Amniotic epithelial cell (primary cell): ENCODE data around the gene NPLOC4.

Experiments
- DNase-seq: peaks from one replicate; pipeline ENCODE4 v3.0.0-alpha.2; 2010; ENCODE audit warnings: low read depth

Gene NPLOC4

DNA sequence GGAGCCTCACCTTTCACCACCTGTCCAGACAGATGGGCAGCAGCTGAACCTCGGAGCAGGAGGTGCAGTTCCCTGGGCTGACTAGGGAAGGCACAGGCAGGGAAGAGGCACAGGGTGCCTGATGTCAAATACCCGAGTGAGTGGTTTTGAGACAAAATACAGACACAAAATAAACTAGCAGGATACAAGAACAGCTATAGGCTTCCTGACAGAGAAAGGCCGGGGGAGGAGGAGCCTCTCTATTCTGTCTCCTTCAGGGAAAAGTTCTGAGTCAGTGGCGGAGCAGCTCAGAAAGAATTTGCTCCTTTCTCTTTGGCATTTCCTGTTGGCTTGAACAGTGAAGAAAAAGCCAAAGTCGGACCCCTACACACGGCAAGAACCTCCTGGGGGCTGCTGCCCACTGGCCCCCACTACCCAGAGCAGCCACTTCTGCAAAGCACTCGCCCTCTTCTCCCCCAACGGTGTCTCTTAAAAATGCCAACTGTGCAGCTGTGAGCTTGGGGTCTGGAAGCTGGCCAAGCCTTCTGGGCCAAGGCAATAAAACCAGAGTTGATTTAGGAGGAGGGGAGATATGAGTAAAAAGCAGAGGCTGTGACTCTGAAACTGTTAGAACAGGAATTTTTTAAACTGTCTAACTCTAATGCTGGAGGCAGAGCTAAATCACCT is 70.3 kb downstream of the NPLOC4 start:
- DNase-seq, result peak; percentile 97

DNA sequence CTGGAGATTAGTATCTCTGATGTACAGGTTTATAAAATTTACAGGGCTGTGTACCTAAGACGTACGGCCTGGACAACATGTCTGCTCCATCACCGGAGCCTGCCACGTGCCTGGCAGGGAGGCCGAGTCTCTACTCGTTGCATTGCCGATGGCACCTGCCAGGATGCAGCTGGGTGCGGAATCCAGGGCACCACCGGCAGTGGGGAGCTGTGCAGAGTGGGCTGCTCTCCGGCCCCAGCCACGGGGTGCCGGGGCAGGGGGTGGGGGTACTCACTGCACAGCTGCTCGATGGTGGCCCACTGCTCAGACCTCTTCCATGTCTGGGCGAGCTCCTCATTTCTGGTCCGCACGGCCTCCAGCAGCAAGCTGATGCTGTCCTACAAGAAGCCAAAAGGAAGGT is 71.7 kb downstream of the NPLOC4 start:
- no peak for DNase-seq

DNA sequence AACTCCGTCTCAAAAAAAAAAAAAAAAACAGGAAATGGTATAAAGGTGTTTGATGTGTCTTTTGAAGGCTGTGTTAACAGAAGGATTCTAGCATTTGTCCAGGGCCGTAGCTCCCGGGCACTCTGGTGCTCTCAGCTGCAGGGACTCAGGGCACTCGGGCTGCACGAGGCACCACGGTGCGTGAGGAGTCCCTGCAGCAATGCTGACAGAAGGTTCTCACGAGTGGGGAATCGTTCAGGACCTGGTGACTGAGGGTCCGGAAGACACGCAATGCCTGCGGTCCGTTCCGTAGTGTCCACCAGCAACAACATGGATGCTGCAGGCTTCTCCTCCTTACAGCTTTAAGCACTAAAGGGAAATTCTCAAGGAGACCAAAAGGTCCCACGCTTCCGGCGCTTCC is 72.1 kb downstream of the NPLOC4 start:
- DNase-seq, result no peak

DNA sequence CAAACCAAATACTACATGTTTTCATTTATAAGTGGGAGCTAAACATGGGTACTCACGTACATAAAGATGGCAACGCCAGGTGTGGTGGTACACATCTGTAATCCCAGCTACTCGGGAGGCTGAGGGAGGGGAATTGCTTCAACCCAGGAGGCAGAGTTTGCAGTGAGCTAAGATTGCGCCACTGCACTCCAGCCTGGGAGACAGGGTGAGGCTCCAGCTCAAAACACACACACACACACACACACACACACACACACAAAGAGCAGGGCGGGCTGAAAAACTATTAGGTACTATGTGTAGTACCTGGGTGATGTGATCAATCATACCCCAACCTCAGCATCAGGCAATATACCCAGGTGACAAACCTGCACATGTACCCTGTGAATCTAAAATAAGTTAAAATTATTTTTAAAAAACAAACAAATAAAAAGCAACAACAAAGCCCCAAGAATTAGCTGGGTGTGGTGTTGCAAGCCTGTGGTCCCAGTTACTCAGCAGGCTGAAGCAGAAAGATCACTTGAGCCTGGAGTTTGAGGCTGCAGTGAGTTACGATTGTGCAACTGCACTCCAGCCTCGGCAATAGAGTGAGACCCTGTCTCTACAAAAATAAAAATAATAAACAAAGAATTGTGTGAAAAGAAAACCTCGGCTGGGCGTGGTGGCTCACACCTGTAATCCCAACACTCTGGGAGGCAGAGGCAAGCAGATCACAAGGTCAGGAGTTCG is 72.9 kb downstream of the NPLOC4 start:
- peak; percentile 98 for DNase-seq

DNA sequence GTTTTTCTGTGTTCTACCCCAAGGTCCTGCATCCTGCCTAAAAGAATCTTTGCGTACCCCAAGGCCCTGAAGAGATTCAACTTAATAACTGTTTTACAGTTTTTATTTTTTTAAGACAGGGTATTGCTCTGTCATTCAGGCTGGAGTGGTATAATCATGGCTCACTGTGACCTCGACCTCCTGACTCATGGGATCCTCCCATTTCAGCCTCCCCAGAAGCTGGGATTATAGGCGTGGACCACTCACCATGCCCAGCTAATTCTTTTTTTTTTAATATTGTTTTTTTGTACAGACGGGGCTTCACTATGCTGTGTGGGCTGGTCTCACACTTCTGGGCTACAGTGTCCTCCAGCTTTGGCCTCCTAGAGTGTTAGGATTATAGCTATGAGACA is 75.4 kb downstream of the NPLOC4 start:
- DNase-seq, result peak; percentile 55

DNA sequence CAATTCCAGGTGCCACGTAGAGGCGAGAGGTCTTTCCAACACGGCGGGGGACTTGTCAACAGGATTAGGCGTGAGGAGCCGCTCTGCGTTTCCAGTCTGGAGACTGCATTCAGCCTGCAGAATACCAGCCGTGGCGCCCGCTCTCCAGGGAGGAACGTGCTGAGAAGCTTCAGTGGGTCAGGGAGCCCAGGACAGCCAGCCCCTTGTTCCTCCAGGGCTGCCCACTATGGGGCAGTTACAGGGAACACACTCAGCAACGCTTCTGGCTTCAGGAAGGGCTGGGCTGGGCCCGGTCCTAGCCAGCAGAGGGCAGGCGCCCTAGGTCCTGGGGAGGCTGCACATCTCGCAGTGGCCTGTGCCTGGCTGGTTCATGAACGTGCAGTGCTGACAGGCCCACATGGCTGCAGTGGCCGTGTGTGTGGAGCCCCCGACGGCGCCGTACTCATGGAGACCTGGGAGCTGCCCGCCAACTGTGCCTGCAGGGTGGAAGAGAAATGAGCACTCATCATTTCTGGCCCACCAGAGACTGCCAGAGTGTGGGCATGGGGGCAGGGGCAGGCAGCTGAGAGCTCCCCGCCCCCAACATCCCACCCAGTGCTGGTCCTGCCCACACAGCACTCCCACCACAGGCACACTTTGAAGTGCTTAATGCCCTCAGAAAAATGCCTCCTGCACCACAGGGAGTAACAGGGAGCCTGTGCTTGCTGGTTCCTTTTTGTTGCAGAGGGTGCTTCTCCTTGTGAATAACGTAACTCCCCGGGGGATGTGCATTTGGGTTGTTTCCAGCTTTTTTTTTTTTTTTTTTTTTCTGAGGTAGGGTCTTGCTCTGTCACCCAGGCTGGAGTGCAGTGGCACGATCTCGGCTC is 77.7 kb downstream of the NPLOC4 start:
- no peak for DNase-seq

DNA sequence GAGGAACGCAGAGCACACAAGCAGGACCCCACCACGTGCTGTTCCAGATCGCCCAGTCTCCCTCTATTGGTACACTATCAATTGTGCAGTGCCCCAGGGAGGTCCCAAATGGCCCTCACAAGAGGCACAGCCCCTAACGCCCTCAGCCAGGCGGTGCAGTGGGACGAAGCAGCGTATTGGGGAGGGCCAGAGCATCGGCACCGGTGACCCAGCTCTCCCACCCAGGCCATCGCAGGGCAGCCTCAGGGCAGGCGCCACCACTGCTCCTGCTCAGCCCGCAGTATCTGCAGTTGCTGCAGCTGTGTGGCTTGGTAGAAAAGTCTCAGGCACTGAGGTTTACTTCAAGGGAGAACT is 78.8 kb downstream of the NPLOC4 start:
- no peak for DNase-seq

DNA sequence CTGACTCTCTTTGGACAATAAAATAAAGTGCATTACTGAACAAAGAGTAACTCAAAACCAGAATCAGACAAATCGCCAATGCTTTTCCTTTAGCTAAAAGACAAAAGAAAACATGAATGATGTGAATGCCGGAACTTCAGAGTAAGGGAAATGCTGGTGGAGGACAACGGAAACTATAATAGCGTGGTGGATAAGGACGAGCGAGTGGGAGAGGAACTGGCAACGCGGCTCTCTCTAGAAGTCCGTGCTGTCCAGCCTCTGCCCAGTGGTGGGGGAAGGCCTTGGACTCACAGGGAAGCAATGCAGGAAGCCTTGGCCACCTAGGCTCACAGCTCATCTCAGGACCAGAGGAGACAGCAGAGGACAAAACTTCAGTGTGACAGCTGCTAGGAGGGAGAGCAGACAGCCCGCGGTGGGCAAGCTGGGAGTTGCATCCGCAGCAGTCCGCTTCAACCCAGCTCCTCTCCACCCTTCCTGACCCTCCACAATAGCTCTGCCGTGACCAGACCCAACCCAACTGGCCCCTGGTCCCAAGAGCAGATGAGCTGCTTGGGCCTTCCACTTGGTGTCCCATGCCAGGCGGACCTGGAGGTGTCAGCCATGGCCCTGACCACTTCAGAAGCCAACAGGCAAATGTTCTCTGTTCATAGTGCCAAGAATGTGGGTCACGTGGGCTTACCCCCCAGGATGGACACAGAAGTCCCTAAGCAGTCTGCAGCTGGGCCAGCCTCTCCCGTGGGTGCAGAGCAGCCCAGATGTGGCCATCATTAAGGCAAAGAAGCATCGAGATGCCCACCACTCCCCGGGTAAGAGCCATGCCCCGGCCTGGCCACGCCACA is 79.4 kb downstream of the NPLOC4 start:
- DNase-seq, result no peak

DNA sequence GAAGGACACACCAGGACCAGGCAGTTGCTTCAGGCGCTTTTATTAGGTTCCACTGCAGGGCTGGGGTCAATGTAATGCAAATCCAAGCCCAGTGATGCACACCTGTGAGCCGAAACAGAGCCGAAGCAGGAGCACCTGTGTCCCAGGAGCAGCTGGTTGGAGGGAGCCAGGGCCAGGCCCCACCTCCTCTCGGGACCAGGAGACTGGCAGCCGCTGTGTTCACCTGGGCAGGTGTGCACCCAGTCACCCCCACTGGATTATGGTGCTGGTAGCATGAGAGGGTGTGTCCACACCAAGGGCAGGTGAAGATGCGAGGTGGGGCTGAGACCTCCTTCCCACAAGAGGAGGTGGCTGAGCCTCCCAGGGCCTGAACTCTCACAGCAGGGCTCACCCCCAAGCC is 80.0 kb downstream of the NPLOC4 start:
- no peak for DNase-seq

DNA sequence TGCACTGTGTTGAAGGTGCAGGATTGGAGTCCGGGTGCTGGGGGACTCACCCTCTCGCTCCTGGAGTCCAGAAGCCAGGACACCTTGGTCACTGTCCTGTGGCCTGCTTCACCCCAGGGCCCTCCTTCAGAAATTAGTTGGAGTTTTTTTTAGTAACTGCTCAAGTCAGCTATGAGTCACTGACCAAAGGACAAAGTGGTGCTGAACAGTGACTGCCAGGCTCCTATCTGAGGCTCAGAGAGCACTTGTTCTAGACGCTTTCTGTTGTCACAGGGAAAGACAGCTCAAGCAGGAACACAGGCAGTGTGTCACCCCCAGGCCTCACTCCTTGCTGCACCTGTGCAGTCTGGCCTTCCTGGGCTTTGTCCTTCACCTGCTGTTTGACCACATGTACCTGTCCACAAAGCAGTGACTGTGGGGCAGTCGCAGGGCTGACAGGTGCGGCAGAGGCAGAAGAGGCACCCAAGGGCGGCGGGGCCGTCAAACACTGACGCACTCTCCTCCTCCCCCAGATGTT is 80.7 kb downstream of the NPLOC4 start:
- no peak for DNase-seq

DNA sequence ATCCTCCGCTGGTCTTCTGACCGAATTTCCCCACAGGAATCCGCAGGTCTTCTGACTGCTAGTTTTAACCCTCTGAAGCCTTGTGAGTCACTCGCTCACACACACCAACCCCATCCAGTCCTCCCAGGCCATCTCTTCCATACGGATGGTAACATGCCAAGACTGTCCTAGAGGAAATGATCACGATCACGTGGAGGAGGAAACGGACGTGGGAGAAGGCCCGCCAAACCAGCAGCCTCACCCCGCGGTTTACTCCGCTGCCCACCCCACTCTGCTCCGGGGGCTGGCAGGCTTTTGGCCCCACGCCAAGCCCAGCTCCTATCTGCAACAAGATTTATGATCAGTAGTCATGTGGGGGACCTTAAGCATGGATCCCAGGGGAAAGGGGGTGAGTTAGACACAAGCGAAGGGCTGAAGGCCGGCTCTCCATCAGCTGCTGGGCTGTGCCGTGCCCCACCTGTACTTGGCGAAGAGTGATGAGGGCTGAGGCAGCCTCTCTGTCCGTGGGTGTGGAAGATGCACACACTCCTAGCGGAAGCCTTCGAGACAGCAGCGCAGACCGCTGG is 83.2 kb downstream of the NPLOC4 start:
- peak; percentile 99 for DNase-seq

DNA sequence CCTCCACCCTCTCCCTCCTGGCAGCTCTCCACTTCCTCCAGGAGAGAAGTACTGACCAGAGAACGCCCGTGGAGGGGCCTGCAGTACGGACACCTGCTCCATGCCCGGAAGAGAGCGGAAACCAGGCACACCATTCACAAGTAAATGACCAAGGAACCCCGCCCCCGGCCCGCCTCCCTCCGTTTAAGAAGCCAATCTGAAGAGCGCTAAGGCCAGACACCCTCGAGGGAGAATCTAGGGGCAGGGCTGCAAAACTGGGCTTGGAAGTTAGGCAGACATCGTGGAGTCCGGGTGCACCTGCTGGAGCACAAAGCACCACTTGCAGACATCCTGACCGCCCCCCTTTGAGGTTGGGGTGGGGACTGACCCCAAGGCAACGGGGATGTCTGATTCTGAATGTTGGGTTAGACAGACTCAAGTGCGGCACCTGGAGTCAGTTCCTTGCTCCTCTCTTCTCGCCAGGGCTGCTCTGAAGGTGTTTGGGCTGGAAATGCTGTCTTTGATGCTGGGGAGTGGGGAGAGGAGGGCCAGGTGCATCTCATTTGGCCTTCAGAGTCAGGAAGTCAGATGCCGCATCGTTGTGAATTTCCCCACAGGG is 83.8 kb downstream of the NPLOC4 start:
- DNase-seq, result peak; percentile 67

DNA sequence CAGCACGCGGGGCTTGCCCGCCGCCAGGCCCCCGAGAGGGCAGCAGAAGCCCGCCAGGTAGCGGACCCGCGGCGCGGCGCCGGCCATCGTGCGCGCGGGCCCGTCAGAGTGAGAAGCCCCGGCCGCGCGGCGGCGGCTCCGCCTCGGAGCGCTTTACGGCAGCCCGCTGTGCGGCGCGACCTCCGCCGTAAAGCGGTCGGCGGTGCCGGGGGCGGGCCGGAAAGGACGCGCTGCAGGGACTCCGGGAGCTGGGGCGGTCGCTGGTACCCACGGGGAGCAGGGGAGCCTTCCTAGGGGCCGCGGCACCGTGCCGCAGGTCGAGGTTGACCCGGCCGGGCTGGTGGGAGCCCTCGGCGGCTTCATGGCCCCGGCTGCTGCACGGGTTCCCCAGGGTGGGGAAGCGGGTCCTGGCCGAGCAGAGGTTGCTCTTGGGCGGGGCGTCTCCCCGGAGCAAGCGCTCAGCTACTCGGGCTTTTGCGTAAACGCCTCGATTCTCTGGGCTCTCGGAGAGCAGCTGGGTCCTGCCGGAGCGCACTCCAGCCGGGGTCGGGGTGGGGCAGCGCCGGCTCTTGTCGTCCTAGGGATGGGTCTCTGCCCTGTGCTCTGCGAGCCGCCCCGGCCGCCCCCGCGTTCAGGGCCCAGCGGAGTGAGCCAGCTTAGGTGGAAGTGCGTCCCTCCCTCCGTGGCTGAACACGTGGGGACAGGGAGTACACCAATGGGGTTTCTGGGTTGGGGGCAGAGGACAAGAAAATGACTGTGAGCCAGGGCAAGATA is 84.5 kb downstream of the NPLOC4 start, which contains the start of gene FAAP100:
Gene FAAP100 (minus strand): TSS at position 110 of the 774 bp plus-strand sequence. CDS start 23 bp downstream, at position 87.
- peak; percentile 63 for DNase-seq

DNA sequence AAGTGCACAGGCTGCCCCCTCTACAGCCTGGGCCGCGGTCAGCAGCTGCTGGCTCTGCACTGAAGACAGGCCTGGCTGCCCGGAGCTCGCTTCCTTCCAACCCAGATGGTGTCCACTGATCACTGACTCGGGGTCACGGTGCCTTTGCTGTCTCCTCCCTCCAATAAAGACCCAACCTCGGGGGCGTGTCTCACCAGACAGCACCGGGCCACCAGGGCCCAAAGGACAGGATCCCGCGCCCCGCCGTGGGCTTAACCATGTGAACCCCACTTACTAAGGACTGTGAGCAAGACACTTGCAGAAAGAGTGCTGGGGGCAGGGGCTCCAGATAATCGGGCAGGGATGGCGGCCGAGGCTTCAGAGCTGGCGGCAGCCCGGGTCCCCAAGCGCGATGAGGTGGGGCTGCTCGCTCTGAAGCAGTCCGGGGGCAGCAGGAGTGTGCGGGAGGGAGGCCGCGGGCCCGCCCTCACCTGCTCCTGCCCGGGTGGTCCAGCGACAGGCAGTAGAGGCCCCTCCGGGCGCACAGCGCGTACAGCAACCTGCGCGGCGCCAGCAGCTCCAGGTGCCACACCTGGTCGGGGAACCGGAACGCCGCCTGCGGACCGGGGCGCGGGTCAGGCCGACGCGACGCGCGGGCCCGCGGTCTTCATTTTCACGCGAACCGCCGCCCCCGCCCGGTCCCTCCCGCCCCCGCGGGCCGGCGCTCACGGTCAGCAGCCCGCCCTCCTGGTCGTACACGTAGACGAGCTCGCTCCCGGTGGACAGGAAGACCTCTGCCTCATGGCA is 85.3 kb downstream of the NPLOC4 start:
- no peak for DNase-seq

DNA sequence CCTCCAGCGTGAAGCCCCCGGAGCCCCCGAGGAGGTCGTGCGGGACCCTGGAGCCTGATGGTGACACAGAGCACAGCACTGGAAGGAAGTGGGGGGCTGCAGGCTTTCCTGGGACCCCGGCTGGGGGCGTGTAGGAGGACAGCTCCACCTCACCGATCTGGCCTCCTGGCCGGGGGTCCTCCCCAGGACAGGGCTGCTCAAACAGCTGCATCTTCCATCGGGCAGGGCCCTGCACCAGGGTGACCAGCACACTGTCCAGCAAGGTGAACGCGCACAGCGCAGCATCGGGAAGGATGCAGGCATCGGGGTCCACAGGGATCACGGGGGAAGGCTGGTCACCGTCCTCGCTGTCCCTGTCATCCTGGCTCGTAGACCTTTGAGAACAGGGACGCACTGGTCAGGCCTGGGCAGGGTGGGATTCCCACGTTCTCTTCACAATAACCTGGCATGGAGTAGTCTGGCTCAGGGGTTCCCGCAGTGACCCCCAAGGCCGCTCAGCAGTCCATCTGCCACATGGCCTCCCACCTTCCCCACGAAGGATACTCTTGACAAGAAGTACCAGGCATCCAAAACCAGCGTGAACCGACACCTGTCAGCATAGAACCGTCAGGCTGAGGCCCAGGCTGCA is 86.0 kb downstream of the NPLOC4 start:
- DNase-seq, result no peak

DNA sequence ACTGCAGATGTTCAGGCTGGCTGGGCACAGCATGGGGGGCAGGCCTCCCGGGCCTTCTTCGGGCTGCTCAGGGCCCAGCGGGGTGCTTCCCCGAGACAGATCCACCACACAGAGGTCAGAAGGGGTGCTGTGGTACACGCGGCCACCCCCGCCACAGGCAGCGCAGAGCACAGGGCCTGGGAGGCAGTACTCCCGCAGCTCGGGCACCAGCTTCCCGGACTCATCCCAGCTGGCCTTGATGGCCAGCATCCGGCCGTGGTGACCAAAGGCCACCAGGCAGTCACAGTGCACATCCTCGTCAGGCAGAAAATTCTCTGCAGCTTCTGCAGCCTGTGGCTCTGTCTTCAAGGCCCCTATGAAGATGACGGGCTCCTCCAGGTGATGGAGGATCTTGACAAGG is 86.6 kb downstream of the NPLOC4 start:
- DNase-seq, result no peak

DNA sequence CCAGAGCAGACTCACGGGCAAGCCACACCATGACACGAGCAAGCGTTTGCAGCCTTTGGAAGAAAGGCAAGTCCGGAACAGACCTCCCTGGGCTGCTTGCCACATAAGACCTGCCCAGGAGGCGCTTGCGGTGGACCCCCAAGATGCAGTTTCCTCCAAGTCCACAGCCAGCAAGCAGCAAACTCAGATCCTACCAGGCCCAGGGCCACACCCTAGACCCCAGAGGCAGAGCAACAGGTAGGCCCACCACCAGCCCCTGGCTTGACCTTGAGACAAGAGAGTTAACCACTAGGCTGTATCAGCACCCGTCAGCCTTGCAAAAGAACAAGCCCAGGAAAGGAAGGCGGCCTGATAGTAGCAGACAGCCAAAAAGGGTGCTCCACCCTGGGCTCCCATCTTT is 87.1 kb downstream of the NPLOC4 start:
- no peak for DNase-seq

DNA sequence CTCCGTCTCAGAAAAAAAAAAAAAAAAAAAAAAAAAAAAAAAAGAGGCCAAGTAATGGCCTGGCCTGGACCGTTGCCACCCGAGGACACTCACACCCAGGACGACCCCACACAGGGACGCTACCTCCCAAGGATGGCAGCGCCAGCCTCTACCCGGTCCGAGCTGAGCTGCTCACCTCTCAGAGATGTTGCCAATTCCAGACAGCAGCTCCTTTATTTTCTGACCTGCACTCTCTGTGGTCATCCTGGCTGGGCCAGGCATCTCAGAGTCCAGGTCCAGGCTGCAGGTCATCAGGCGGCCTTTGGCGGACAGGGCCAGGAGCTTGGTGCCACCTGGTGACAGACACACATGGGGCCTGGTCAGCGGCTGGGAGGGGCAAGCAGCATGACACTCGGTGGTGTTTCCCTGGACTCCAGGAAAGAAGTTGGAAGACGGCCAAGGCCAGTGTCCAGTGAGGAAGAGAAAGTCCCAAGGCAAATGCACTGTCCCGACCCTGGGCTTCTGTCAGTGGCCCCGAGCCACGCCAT is 87.8 kb downstream of the NPLOC4 start:
- no peak for DNase-seq

DNA sequence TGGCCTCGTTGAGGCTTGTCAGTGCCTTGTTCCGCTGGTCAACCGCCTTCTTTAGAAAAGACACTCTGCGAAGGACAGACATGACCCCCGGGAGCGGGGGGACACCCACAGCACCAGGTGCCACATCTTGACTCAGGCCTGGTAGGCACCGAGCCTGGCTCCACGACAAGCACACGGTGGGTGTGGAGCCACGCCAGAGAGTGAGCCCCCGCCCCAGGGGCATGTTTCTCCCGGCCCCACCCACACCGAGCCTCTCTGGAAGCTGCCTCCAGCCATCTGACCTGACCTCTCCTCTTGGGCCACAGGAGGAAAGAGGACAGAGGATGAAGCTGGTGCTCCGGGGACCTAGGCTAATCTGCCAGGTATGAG is 89.3 kb downstream of the NPLOC4 start:
- no peak for DNase-seq
